HL-60 (cell line): ENCODE results near the gene WWP2.

Experiments used
- CTCF ChIP-seq: IDR thresholded peaks from one replicate; pipeline ENCODE4 v1.5.1; 2011; ENCODE audit warnings: low read length, control low read depth, inconsistent platforms; ENCODE audit not compliant: insufficient read depth
- GABPA ChIP-seq: IDR thresholded peaks from 2 replicates; pipeline ENCODE4 v1.6.1; 2012; ENCODE audit warnings: low read depth
- POLR2AphosphoS5 ChIP-seq: IDR thresholded peaks from 2 replicates; pipeline ENCODE4 v1.6.1; 2012; ENCODE audit warnings: low read depth
- REST ChIP-seq: IDR thresholded peaks from 2 replicates; pipeline ENCODE4 v1.6.1; 2012; ENCODE audit warnings: low read depth; ENCODE audit not compliant: insufficient replicate concordance
- SPI1 ChIP-seq: IDR thresholded peaks from 2 replicates; pipeline ENCODE4 v1.6.1; 2012; ENCODE audit warnings: low read depth, mild to moderate bottlenecking, borderline replicate concordance

GRCh38 chr16:69934044-69934443 is 171.9 kb downstream of the WWP2 start:
- TF ChIP-seq POLR2AphosphoS5 (no peak), CTCF (no peak), REST (no peak), GABPA (no peak), SPI1 (no peak)
